ENCODE results near the gene CDCP1.

DNA sequence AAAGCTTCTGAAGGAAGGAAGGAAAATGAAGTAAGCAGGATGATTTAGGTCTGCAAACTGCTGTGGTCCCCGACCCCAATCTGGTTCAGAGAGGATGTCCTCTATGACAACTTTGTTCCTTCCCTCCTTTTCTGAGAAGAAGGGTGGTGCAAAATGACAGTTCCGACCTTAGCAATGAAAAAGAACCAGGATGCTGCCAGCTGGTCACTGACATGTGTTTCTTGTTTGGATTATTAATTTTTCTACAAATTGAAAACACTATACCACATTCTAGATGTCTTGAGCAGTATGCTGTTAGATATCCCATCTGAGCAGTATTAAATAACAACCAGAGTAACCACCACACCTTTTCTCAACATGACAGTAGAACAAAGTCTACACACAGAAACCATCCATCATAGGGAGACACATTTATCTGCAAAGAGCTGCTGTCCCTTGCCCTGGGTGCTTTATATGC lies 27.5 kb downstream of the CDCP1 start:
- TF ChIP-seq POLR2A (IDR thresholded peaks at IDR 0.05) = no peak
- TF ChIP-seq, protein P1, sequence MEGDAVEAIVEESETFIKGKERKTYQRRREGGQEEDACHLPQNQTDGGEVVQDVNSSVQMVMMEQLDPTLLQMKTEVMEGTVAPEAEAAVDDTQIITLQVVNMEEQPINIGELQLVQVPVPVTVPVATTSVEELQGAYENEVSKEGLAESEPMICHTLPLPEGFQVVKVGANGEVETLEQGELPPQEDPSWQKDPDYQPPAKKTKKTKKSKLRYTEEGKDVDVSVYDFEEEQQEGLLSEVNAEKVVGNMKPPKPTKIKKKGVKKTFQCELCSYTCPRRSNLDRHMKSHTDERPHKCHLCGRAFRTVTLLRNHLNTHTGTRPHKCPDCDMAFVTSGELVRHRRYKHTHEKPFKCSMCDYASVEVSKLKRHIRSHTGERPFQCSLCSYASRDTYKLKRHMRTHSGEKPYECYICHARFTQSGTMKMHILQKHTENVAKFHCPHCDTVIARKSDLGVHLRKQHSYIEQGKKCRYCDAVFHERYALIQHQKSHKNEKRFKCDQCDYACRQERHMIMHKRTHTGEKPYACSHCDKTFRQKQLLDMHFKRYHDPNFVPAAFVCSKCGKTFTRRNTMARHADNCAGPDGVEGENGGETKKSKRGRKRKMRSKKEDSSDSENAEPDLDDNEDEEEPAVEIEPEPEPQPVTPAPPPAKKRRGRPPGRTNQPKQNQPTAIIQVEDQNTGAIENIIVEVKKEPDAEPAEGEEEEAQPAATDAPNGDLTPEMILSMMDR (IDR thresholded peaks at IDR 0.05) = no peak
